Upper lobe of left lung (tissue), 6 donors: ENCODE measurements around the gene NEDD4L. TPM values are rescaled to one million over a fixed set of nuclear protein-coding genes. Genes with fewer than 3 reads are reported as not detected.
A peak's percentile ranks its signal among the peaks of the same experiment; 100 is the strongest.

Experiments
- ATAC-seq, 2 donors: fragments of 200-7000 bp; cut with Tn5 transposase; one replicate each; pipeline ENCODE4 v1.9.1; 2022; ENCODE audit warnings: mild to moderate bottlenecking in 2 of 2, moderate library complexity in 2 of 2; ENCODE audit not compliant: low FRiP score in 2 of 2
- DNase-seq, 2 donors: peaks; one replicate each; pipeline ENCODE4 v3.0.0-alpha.2; 2019 to 2020
- H3K27ac ChIP-seq, 4 donors: fragments of 200-600 bp; sonication (generic); one replicate each; pipeline ENCODE4 v1.5.1; 2016 to 2019
- H3K27me3 ChIP-seq, 4 donors: fragments of 200-600 bp; sonication (generic); one replicate each; pipeline ENCODE4 v1.5.1; 2017 to 2019
- H3K36me3 ChIP-seq, 4 donors: fragments of 200-600 bp; sonication (generic); one replicate each; pipeline ENCODE4 v1.5.1; 2016 to 2019
- H3K4me1 ChIP-seq, 4 donors: fragments of 200-600 bp; sonication (generic); one replicate each; pipeline ENCODE4 v1.5.1; 2018 to 2019
- H3K4me3 ChIP-seq, 4 donors: fragments of 200-600 bp; sonication (generic); one replicate each; pipeline ENCODE4 v1.5.1; 2017 to 2019; ENCODE audit warnings: mild to moderate bottlenecking in 2 of 4, moderate library complexity in 1 of 4
- H3K9me3 ChIP-seq, 4 donors: fragments of 200-600 bp; sonication (generic); one replicate each; pipeline ENCODE4 v1.5.1; 2018 to 2019
- CTCF ChIP-seq, 6 experiments: fragments of 450-650 bp in 4 of 6; fragments of 200-600 bp in 2 of 6; sonication (generic) in 2 of 6; IDR thresholded peaks; one replicate each; pipeline ENCODE4 v1.5.1; 2016 to 2019; ENCODE audit warnings: antibody characterized with exemption in 6 of 6
- EP300 ChIP-seq, 4 donors: sonication (generic); formaldehyde crosslinking; IDR thresholded peaks; one replicate each; pipeline ENCODE4 v1.5.1; 2017; ENCODE audit warnings: antibody characterized with exemption in 4 of 4, control low read depth in 2 of 4
- POLR2A ChIP-seq, 4 donors: fragments of 450-650 bp; IDR thresholded peaks; one replicate each; pipeline ENCODE4 v1.5.1; 2016 to 2017; ENCODE audit warnings: antibody characterized with exemption in 4 of 4, mild to moderate bottlenecking in 2 of 4
- POLR2AphosphoS5 ChIP-seq, 2 donors: sonication (generic); formaldehyde crosslinking; IDR thresholded peaks; one replicate each; pipeline ENCODE4 v1.5.1; 2017; ENCODE audit warnings: antibody characterized with exemption in 2 of 2
- WGBS, 2 donors: methylation state at CpG; one replicate each; pipeline ENCODE4 v1.1.5; 2017 to 2018; 5-methylcytosine and 5-hydroxymethylcytosine counted together
- total RNA-seq, 6 donors: library from RNA; depleted of rRNA in 4 of 6; stranded (reverse); fragments of >200 nt in 4 of 6; gene quantifications; one replicate each; pipeline versions ENCODE4 v1.1.0 to v1.2.1, GENCODE V29; 2016 to 2021
- donor health status: DM: no; HTN: no; CAD: no; lungs with moderate emphysema.
- donor health status: DM: no; HTN: yes; CAD: no; lungs with severe emphysema.

The NEDD4L gene
- total RNA-seq, 6 donors from 2014 or later: 148 to 491 (median 300) TPM

DNA sequence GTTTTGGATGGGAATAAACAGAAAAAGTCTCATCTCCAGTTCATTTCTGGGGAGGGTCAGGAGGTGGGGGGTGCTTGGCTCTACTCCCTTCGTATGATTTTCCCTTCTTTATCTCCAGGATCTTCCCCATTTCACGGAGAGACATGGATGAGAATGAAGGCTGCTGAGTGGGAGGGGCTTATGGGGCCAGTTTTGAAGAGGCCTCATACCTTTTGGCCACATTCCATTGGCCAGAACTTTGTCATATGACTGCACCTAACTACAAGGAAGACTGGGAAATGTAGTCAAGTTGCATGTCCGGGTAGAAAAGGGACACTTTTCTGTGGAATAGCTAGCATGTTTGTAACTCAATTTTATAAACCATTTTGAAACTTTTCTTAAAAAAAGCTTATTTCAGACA, 117.6 kb downstream of the NEDD4L start:
- TF ChIP-seq POLR2AphosphoS5 (IDR thresholded peaks at IDR 0.05): no peak
- TF ChIP-seq EP300 (IDR thresholded peaks at IDR 0.05): no peak
- no peak for TF ChIP-seq CTCF (IDR thresholded peaks at IDR 0.05)
- no peak for TF ChIP-seq POLR2A (IDR thresholded peaks at IDR 0.05)
- no peak for ATAC-seq
- Histone ChIP-seq H3K4me3 (no peak overlapping the region), H3K36me3 (no peaks in the 10 kb centered on the region), H3K4me1 (peaks cover 5 to 14% (median 12%) of the 10 kb centered on the region in 4 donors), H3K27me3 (no peaks in the 10 kb centered on the region), H3K9me3 (no peaks in the 10 kb centered on the region), H3K27ac (peak overlapping the region in 2 of 4 donors; percentile 55 to 66)
- DNase-seq: no peak
- WGBS, 2 donors: 43 to 65% methylated on average over 3 of the region's 3 CpGs

DNA sequence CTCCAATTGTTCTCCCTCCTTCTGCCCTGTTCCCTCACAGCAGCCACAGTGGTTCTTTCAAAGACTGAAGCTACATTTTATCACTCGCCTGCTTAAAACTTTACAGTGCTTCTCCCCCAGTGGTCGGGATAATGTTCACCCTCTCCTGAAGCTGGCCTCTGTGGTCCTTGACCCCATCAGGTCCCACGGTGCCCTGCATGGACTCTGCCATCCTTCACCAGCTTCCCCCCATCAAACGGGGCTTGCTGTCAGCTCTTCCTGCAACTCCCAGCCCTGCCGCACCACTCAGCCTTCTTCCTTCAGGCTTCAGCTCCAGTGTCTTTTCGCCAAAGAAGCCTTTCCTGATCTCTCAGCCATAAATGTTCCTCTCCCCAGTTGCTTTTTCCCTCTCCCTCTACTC, 118.1 kb downstream of the NEDD4L start:
- Histone ChIP-seq H3K27me3 (no peaks in the 10 kb centered on the region), H3K4me3 (no peak overlapping the region), H3K9me3 (no peaks in the 10 kb centered on the region), H3K4me1 (peaks cover 5 to 14% (median 12%) of the 10 kb centered on the region in 4 donors), H3K36me3 (no peaks in the 10 kb centered on the region), H3K27ac (peak overlapping the region in 3 of 4 donors; percentile 22 to 66 (median 55))
- WGBS, 2 donors: 62 to 77% methylated on average over 6 of the region's 6 CpGs
- DNase-seq (no peak), ATAC-seq (no peak)
- TF ChIP-seq EP300 (IDR thresholded peaks at IDR 0.05) (no peak), POLR2A (IDR thresholded peaks at IDR 0.05) (no peak), CTCF (IDR thresholded peaks at IDR 0.05) (no peak), POLR2AphosphoS5 (IDR thresholded peaks at IDR 0.05) (no peak)

DNA sequence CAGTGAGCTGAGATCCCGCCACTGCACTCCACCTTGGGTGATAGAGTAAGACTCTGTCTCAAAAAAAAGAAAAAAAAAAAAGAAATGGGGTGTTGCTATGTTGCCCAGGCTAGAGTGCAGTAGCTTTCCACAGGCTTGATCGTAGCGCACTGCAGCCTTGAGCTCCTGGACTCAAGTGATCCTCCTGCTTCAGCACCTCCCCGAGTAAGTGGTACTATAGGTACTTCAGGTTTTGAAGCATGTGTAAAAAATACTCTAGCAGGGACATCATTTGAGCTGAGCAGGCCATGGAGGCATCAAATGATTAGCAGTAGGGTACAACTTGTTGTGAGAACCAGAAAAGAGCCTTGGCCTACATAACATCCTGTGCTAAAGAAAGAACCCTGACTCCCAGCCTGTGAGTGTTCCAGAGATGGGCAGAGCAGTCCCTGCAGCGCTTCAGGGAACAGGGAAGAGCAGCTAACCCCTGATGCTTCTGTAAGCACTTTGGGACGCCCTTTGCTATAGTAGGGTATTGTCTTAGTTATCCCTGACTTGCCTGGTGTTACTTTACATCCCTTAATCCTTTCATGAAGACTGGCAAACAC, 119.1 kb downstream of the NEDD4L start:
- Histone ChIP-seq H3K4me3 (no peak overlapping the region), H3K4me1 (peaks cover 5 to 14% (median 12%) of the 10 kb centered on the region in 4 donors), H3K9me3 (no peaks in the 10 kb centered on the region), H3K36me3 (no peaks in the 10 kb centered on the region), H3K27ac (peak overlapping the region in 2 of 4 donors; percentile 11 to 17), H3K27me3 (no peaks in the 10 kb centered on the region)
- 78 to 82% methylated on average over 6 of the region's 6 CpGs for WGBS, 2 donors
- peak in 1 of 2 donors; percentile 57 for ATAC-seq
- TF ChIP-seq CTCF (IDR thresholded peaks at IDR 0.05) (no peak), EP300 (IDR thresholded peaks at IDR 0.05) (no peak), POLR2A (IDR thresholded peaks at IDR 0.05) (no peak), POLR2AphosphoS5 (IDR thresholded peaks at IDR 0.05) (no peak)
- no peak for DNase-seq

DNA sequence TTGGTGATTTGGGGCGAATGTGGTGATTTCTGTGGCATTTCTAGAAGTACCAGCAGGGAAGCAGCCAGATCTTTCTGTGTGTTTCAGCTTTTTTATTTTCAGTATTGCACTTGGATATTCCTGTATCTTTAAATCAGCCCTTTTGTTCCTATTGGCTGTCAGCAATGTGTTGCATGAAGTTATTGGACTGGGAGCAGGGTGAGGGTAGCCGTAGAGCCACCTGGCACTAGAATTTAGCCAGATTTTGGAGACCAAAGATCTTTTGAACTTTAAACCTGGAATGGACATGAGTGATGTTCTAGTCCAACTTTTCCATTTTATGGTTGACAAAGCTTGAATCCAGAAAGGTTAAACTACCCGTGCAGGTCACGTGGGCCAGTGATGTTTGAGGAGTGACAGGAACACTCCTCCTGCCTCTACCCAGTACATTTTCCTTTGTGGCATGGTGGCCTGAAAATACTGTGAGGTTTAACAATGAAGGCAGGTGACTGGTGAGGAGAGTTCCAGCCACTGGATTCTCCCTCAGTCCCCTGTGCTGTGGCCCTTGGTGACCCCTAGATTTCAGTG, 122.3 kb downstream of the NEDD4L start:
- Histone ChIP-seq H3K27me3 (no peaks in the 10 kb centered on the region), H3K36me3 (no peaks in the 10 kb centered on the region), H3K9me3 (no peaks in the 10 kb centered on the region), H3K4me3 (no peak overlapping the region), H3K27ac (no peak overlapping the region), H3K4me1 (peaks cover 0 to 12% (median 5%) of the 10 kb centered on the region in 4 donors)
- DNase-seq (no peak), ATAC-seq (no peak)
- TF ChIP-seq EP300 (IDR thresholded peaks at IDR 0.05) (no peak), POLR2AphosphoS5 (IDR thresholded peaks at IDR 0.05) (no peak), CTCF (IDR thresholded peaks at IDR 0.05) (no peak), POLR2A (IDR thresholded peaks at IDR 0.05) (no peak)
- 87 to 92% methylated on average over 4 of the region's 4 CpGs for WGBS, 2 donors

DNA sequence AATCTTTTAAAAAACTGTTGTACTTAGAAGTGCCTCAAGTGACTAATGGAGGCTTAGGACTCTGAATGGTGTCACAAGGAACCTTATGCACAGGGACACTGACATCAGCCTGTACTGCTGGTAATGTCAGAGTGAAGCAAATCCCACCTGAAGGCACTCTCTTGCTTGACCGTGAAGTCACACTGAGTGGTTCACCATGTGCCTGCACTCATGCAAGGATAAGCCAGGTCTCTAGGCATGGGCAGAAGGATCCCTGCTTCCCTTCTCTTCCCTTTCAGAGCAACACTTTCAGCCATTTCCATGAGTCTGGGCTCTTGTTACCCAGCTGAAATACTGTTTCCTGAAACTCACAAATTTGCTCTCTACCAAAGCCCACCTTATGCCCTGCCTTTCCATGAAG, 123.0 kb downstream of the NEDD4L start:
- Histone ChIP-seq H3K27me3 (no peaks in the 10 kb centered on the region), H3K4me1 (peaks cover 0 to 7% (median 2%) of the 10 kb centered on the region in 4 donors), H3K27ac (no peak overlapping the region), H3K4me3 (no peak overlapping the region), H3K9me3 (no peaks in the 10 kb centered on the region), H3K36me3 (no peaks in the 10 kb centered on the region)
- no peak for DNase-seq
- TF ChIP-seq POLR2AphosphoS5 (IDR thresholded peaks at IDR 0.05): no peak
- TF ChIP-seq CTCF (IDR thresholded peaks at IDR 0.05): no peak
- no peak for TF ChIP-seq POLR2A (IDR thresholded peaks at IDR 0.05)
- TF ChIP-seq EP300 (IDR thresholded peaks at IDR 0.05): no peak
- ATAC-seq: no peak
- WGBS, 2 donors: 82 to 89% methylated on average over 1 of the region's 1 CpG
